Astrocyte of the spinal cord (primary cell): ENCODE data around the gene SEMA7A.
A peak's percentile ranks its signal among the peaks of the same experiment; 100 is the strongest.
"Not testable (repeated sequence)": the region's sequence is repeated elsewhere in the genome, so short reads cannot be mapped to it uniquely, and the experiment has no call there.

Source experiments
- DNase-seq: peaks from one replicate; pipeline ENCODE4 v3.0.0; 2011; ENCODE audit warnings: low read depth, low spot score
- H3K4me3 ChIP-seq: 2 replicates; pipeline ENCODE4 v1.5.1; 2011; ENCODE audit warnings: low read depth, mild to moderate bottlenecking, low read length, moderate library complexity
- in situ Hi-C: cut with HindIII; loops from 2 replicates; pipeline ENCODE4 v1.10.0; 2017; ENCODE audit warnings: low sequenced_read_pairs
- TF ChIP-seq, protein P1 (sequence below): IDR thresholded peaks from 2 replicates; pipeline ENCODE4 v1.5.1; 2012; ENCODE audit warnings: low read depth, mild to moderate bottlenecking, low read length, inconsistent platforms

Gene SEMA7A, protein sequence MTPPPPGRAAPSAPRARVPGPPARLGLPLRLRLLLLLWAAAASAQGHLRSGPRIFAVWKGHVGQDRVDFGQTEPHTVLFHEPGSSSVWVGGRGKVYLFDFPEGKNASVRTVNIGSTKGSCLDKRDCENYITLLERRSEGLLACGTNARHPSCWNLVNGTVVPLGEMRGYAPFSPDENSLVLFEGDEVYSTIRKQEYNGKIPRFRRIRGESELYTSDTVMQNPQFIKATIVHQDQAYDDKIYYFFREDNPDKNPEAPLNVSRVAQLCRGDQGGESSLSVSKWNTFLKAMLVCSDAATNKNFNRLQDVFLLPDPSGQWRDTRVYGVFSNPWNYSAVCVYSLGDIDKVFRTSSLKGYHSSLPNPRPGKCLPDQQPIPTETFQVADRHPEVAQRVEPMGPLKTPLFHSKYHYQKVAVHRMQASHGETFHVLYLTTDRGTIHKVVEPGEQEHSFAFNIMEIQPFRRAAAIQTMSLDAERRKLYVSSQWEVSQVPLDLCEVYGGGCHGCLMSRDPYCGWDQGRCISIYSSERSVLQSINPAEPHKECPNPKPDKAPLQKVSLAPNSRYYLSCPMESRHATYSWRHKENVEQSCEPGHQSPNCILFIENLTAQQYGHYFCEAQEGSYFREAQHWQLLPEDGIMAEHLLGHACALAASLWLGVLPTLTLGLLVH

DNA sequence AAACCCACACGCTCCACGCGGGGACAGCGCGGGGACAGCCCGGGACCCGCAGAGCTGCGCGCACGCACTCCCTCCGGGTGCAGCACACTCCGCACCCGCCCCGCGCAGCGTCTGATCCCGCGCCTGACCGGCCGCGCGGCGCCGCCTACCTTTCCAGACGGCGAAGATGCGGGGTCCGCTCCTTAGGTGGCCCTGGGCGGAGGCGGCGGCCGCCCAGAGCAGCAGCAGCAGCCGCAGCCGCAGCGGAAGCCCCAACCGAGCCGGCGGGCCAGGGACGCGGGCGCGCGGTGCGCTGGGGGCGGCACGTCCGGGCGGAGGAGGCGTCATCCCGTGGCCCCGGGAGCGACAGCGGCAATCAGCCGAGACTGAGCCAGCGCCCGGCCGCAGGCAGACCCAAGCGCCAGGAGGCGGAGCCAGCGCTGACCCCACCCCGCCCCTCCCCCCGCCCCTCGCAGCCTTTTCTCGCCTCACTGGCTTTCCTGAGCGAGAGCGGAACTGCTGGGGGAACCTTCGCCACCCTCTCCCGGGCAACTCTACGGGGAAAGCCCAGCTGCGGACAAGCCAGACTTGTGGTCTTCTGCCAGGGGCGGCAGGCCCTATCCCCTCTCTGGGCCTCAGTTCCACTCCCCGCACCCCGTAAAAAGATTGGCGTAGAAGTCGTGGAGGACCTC is at the start of gene SEMA7A:
TSS of gene SEMA7A (minus strand) at position 367 of the 671 bp plus-strand sequence. CDS start at position 327, 40 bp downstream.
- H3K4me3 ChIP-seq: peak within 1 kb of the TSS; percentile 77
- TF ChIP-seq, protein P1, sequence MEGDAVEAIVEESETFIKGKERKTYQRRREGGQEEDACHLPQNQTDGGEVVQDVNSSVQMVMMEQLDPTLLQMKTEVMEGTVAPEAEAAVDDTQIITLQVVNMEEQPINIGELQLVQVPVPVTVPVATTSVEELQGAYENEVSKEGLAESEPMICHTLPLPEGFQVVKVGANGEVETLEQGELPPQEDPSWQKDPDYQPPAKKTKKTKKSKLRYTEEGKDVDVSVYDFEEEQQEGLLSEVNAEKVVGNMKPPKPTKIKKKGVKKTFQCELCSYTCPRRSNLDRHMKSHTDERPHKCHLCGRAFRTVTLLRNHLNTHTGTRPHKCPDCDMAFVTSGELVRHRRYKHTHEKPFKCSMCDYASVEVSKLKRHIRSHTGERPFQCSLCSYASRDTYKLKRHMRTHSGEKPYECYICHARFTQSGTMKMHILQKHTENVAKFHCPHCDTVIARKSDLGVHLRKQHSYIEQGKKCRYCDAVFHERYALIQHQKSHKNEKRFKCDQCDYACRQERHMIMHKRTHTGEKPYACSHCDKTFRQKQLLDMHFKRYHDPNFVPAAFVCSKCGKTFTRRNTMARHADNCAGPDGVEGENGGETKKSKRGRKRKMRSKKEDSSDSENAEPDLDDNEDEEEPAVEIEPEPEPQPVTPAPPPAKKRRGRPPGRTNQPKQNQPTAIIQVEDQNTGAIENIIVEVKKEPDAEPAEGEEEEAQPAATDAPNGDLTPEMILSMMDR: no peak

DNA sequence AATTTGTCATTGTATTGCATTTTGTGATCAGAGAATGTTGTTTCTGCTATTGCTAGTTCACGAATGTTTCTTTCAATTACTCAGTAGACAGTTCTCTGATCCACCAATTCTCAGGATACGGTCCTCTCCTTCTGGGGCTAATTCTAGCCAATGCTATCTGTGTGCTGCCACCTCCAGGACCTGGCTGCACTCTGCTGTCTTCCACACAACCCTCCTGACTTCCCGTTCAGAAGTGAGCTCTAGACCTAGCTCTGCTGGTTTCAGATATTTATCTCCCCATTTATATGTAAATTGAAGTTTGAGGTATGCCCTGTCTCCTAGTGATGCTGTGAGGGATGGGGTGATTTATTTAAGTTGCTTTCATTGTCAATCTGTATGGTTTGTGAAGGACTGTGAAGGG is 48.9 kb upstream of the SEMA7A start:
- DNase-seq: no peak
- TF ChIP-seq, protein P1: peak; percentile 30
- no peak overlapping the region for H3K4me3 ChIP-seq
- in situ Hi-C loops: no loop called here

More for the DNA sequence above, at the start of gene SEMA7A:
- in situ Hi-C loops: no loop called here
- DNase-seq: peak; percentile 79

DNA sequence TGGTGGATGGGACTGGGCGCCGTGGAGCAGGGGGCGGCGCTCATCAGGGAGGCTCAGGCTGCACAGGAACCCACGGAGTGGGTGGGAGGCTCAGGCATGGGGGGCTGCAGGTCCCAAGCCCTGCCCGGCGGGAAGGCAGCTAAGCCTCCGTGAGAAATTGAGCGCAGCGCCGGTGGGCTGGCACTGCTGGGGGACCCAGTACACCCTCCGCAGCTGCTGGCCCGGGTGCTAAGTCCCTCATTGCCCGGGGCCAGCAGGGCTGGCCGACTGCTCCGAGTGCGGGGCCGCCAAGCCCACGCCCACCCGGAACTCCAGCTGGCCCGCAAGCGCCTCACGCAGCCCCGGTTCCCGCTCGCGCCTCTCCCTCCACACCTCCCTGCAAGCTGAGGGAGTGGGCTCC is 46.6 kb upstream of the SEMA7A start:
- in situ Hi-C loops, H3K4me3 ChIP-seq, DNase-seq: not testable (repeated sequence)

DNA sequence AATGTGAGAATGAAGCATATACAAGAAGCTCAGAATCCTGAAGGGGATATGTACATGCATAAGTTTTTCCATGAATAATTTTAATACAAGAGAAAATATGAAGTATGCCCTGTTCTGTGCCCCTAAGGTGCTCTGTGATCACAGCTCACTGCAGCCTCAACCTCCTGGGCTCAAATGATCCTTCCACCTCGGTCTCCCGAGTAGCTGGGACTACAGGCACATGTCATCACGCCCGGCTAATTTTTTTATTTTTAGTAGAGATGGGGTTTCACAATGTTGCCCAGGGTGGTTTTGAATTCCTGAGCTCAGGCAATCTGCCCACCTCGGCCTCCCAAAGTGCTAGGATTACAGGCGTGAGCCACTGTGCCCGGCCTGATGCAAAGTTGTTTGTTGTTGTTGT is 37.9 kb upstream of the SEMA7A start:
- DNase-seq, in situ Hi-C loops, H3K4me3 ChIP-seq: not testable (repeated sequence)

DNA sequence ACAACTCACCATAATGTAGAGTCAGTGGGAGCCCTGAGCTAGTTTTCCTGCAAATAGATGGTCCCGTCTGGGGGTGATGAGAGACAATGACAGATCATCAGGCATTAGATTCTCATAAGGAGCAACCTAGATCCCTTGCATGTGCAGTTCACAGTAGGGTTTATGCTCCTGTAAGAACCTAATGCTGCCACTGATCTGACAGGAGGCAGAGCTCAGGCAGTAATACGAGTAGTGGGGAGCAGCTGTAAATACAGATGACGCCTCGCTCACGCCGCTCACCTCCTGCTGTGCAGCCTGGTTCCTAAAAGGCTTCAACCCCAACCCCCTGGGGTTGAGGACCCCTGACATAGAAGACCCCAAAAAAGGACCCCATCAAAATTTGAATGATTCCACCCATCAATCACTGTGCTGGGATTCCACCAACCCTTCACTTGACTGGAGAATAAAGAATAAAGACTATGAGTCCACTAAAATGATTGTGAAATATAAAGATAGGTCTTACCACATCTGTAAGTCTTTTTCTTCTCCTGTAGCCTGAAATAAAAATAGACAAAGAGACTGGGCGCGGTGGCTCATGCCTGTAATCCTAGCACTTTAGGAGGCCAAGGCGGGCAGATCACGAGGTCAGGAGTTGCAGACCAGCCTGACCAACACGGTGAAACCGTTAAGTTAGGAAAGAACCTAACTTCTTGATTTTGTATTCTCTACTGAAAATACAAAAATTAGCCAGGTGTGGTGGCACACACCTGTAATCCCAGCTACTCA is 37.1 kb upstream of the SEMA7A start:
- TF ChIP-seq, protein P1: no peak
- DNase-seq: no peak
- H3K4me3 ChIP-seq: no peak overlapping the region
- in situ Hi-C loops: no loop called here

DNA sequence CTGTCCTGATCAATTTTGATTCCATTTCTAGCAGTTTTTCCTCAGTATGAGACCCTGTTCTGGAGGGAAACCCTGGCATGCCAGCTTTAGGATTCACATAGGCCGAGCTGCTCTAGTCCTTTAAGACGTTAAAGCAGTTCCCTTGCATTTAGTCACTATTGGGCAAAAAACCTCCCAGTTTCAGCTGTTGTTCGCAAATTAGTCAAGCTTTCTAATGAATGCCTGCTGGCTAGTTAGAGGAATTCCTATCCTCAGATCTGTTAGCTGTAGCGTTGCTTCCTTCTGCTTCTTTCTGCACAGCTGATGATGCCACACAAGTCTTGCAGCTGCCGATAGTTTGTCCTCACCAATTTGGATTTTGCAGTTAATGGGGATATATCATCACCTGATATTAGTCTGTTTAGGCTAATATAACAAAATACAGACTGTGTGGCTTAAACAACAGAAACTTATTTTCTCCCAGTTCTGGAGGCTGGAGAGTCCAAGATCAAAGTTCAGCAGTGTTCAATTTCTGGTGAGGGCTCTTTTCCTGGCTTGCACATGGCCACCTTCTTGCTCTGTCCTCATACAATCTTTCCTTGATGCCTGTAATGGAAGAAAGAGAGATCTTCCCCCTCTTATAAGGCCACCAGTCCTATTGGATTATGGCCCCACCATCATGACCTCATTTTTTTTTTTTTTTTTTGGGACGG is 34.7 kb upstream of the SEMA7A start:
- in situ Hi-C loops: no loop called here
- DNase-seq: no peak
- TF ChIP-seq, protein P1: no peak
- no peak overlapping the region for H3K4me3 ChIP-seq

DNA sequence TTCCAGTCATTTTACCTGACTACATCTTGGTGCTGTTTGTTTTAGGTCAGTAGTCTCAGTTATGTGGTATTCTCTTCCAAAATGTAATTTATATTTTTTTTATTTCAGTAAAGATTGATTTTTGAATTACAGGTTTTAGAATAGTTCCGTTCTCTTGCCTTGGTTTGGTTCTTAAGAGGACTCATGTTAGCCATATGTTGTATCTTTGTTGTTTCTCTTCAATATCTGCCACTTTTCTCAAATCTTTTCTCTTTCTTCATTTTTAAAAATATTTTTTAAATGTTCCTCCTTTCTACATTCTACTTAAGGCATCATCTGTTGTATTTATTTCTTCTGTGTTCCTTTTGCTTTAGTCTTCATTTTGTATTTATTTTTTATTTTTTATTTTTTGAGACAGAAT is 32.8 kb upstream of the SEMA7A start:
- DNase-seq: no peak
- TF ChIP-seq, protein P1: no peak
- in situ Hi-C loops: no loop called here
- no peak overlapping the region for H3K4me3 ChIP-seq
